Measurements from ENCODE around the gene COMMD3. TPM values are rescaled to one million over a fixed set of nuclear protein-coding genes. Genes with fewer than 3 reads are reported as not detected.

The COMMD3 gene
- total RNA-seq, 1 experiment from 2014 or later: 68.4 TPM

DNA sequence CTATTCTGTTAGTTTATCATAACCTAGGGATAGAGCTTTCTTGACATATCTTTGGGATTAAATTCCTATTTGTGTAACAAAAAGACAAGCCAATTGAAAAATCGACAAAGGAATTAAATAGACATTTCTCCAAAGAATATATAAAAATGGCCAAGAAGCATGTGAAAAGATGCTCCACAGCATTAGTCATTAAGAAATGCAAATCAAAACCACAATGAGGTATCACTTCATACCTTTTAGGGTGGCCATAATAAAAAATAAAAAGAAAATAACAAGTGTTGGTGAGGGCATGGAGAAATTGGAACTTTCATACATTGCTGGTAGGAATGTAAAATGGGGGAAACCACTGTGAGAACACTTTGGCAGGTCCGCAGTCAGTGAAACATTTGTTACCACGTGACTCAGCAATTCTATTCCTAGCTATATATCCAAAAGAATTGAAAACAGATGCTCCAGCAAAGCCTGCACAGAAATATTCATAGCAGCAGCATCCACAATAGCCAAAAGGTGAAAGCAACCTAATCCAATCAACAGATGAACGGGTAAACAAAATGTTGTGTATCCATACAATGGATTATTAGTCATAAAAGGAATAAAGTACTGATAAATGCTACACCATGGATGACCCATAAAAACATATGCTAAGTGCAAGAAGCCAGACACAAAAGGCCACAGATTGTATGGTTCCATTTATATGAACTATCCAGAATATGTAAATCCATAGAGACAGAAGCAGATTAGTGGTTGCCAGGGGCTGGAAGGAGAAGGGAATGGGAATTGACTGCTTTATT lies 49.7 kb downstream of the COMMD3 start:
- no peak for DNase-seq (ENCODE audit: low read depth)

DNA sequence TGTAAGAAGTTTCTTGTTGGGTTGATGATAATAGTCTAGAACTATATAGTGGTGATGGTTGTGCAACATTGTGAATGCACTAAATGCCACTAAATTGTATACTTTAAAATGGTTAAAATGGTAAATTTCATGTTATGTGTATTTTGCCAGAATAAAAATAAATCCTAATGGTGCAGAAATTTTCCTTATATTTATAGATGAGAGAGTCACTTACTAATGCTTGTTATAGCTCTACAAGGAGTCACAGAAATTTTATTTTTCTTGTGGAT lies 50.2 kb downstream of the COMMD3 start:
- DNase-seq (ENCODE audit: low read depth): no peak

DNA sequence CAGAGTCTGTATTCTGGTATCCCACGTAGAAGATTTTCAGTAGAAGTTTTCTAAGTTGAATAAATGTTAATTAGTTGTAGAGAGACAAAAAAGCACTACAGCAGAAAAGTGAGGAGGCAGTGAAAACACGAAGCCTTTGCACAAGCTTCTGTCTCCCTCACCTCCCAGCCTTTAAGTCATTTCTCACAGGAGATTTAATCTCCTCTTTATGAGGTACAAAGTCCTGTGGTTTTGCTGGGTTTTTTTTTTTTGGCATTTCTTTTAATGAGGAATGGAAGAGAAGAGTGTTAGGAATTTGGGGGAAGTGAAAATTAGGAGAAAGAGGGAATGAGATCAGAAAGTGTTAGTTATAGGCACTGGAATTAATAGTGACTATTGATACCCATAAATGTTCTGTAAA lies 50.6 kb downstream of the COMMD3 start:
- DNase-seq (ENCODE audit: low read depth): no peak

DNA sequence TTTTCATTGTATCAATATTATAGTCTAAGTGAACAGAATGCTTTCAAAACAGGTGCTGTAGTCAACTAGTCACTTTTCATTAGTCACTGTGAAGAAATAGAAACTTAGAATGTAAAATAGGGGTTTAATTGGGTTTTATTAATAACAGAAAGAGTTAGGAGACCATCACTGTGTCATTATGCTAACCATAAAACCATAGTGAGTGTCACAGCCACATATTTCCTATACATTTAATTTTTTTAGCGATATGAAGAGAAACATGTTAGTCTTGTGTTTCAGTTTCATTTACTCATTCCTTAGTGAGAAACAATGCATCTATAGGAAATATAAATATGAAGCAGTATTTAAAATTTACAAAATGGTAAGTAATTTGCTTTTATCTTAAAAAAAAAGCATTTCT lies 51.3 kb downstream of the COMMD3 start:
- DNase-seq (ENCODE audit: low read depth): no peak

DNA sequence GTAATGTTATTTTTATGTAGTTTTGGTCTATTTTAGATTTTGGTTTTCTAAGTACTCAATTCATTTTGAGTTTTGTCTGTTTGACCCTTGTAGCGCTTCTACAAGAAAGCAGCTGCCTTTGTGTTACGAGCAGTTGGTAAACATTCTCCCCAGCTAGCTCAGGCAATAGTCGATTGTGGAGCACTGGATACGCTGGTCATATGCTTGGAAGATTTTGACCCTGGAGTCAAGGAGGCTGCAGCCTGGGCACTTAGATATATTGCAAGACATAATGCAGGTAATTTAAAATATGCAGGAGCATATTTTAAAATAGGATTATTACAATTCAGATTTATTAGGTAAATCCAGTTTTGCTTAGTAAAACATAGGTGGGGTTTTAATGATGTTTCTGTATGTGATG lies 52.2 kb downstream of the COMMD3 start:
- DNase-seq (ENCODE audit: low read depth): no peak

DNA sequence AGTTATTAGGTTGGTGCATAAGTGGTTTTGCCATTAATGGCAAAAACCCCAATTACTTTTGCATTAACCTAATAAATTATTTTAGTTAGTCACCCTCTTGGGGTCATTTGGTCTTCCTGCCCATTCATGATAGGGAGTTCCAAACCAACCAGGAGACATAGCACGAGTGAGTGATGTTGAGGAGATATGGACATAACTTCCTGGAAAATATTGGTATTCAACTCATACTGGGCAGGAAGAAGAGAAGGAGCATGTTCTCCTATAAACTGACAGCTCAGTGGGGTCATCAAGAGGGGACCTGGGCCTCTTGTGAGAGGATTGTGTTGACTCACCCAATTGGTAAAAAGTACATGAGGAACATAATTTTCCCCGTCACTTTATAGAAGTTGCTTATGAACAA lies 52.8 kb downstream of the COMMD3 start:
- no peak for DNase-seq (ENCODE audit: low read depth)

DNA sequence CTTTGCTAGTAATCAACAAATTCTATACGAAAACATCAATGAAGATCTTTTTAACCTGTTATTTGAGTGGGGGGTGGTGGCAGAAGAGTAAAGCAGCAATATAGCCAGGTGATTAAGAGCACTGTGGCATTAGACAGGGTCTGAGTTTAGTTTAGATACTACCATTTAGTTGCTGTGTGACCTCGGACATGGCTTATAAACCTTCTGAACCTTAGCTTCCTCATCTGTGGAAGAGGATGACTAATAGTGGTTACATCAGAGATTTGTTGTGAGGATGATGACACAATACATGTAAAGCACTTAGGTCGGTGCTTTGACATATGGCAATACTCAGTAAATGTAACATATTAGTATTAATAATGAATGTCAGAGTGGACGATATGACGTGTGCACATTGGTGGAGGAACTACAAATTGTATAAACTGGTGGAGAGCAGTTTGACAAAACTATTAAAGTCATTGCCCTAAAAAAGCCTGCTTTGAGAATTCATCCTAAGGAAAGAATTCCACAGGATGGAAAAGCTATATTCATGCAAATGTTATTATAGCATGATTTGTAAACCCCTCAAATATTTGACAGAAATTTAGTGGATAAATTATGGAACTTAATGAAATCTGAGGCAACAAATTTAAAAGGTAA lies 53.4 kb downstream of the COMMD3 start:
- peak; percentile 53 for DNase-seq (ENCODE audit: low read depth)

Small RNA genes within 50 kb of the gene (small RNA-seq; reads per million reads assigned to genes)
- gene AL158211.3: not detected

Other genes starting within 250 kb of the COMMD3 start
- gene EBLN1, start 98.4 kb upstream of the COMMD3 start, total RNA-seq (2014; rRNA removed; shearing (Covaris generic)): 0.29 TPM in 1 of 2 replicates, not detected in the other
- gene BMI1, start 4.7 kb downstream of the COMMD3 start, total RNA-seq (2014; rRNA removed; shearing (Covaris generic)): 83.6 and 93.3 TPM in 2 replicates
- not detected in 2 replicates for gene SPAG6, start 29.1 kb downstream of the COMMD3 start, total RNA-seq (2014; rRNA removed; shearing (Covaris generic))

Data from HT1080 (cell line).